Right lobe of liver (tissue), 6 donors: ENCODE results near the gene ERICH6. TPM values are rescaled to one million over a fixed set of nuclear protein-coding genes. Genes with fewer than 3 reads are reported as not detected.
"Not testable (repeated sequence)": the region's sequence is repeated elsewhere in the genome, so short reads cannot be mapped to it uniquely, and the experiment has no call there.

Experiments
- ATAC-seq, 4 donors: fragments of 200-7000 bp; cut with Tn5 transposase; one replicate each; pipeline ENCODE4 v1.9.1; 2020; ENCODE audit warnings: mild to moderate bottlenecking in 4 of 4, moderate library complexity in 4 of 4
- DNase-seq, 3 donors: peaks; one replicate each; pipeline ENCODE4 v3.0.0-alpha.2; 2020
- H3K27ac ChIP-seq, 3 donors: fragments of 200-600 bp; one replicate each; pipeline ENCODE4 v1.8.0; 2022
- H3K27me3 ChIP-seq, 2 donors: fragments of 200-600 bp; one replicate each; pipeline ENCODE4 v1.8.0; 2022
- H3K36me3 ChIP-seq, 4 donors: fragments of 200-600 bp; sonication (generic) in 1 of 4; one replicate each; pipeline versions ENCODE4 v1.5.1 to v1.8.0; 2017 to 2022; ENCODE audit warnings: control low read depth in 1 of 4
- H3K4me1 ChIP-seq, 4 donors: fragments of 200-600 bp; sonication (generic) in 1 of 4; one replicate each; pipeline versions ENCODE4 v1.5.1 to v1.8.0; 2017 to 2022; ENCODE audit warnings: control low read depth in 1 of 4
- H3K4me3 ChIP-seq, 3 donors: fragments of 200-600 bp; one replicate each; pipeline ENCODE4 v1.8.0; 2022
- H3K9me3 ChIP-seq, 4 donors: fragments of 200-600 bp; sonication (generic) in 1 of 4; one replicate each; pipeline versions ENCODE4 v1.5.1 to v1.8.0; 2017 to 2022; ENCODE audit warnings: control low read depth in 1 of 4
- CTCF ChIP-seq, 4 donors: fragments of 200-600 bp in 3 of 4; fragments of 450-650 bp in 1 of 4; IDR thresholded peaks; one replicate each; pipeline versions ENCODE4 v1.5.1 to v1.8.0; 2016 to 2022; ENCODE audit warnings: antibody characterized with exemption in 4 of 4, mild to moderate bottlenecking in 2 of 4
- POLR2A ChIP-seq: fragments of 450-650 bp; IDR thresholded peaks from one replicate; pipeline ENCODE4 v1.6.1; 2017; ENCODE audit warnings: antibody characterized with exemption, mild to moderate bottlenecking
- WGBS: methylation state at CpG from one replicate; pipeline ENCODE4 v1.1.6; 2018; ENCODE audit warnings: low coverage, low lambda C conversion rate; ENCODE audit not compliant: insufficient coverage; ENCODE audit errors: missing lambda C conversion rate; 5-methylcytosine and 5-hydroxymethylcytosine counted together
- intact Hi-C, 2 donors: fragments of 100-400 bp; cut with DNase I; formaldehyde crosslinking; loops; one replicate each; pipeline versions ENCODE4 v1.11.2 to v1.14.1; 2022
- total RNA-seq, 6 experiments: library from RNA; depleted of rRNA in 2 of 6; stranded (reverse); fragments of >200 nt in 2 of 6; fragmentation: NEBNext Ultra II Directional in 3 of 6; extraction: Animal tissue kit (Norgen Biotek cat#: 25700) in 3 of 6; gene quantifications; one replicate each; pipeline versions ENCODE4 v1.1.0 to v1.2.4, GENCODE V29; 2016 to 2023
- donor health status: DM: no; HTN: yes; CAD: no.
- donor health status: DM: no; HTN: no; CAD: no.
- donor health status: DM: no; HTN: no; CAD: no.
- donor health status: DM: no; HTN: yes; CAD: no.
- donor health status: DM: no; HTN: yes; CAD: no.

ERICH6 gene
- total RNA-seq, 6 experiments from 2014 or later: 0.49 TPM; not detected in 5

GRCh38 chr3:150631515-150632221 lies 72.1 kb downstream of the ERICH6 start:
- WGBS: 89% methylated on average over 4 of the region's 7 CpGs
- no peak overlapping the region for H3K27ac ChIP-seq
- H3K27me3 ChIP-seq: no peaks in the 10 kb centered on the region
- H3K4me1 ChIP-seq: no peaks in the 10 kb centered on the region
- ATAC-seq: no peak
- intact Hi-C loops: no loop called here
- TF ChIP-seq POLR2A (no peak), CTCF (IDR thresholded peaks at IDR 0.05) (no peak)
- no peaks in the 10 kb centered on the region for H3K9me3 ChIP-seq
- peaks cover 0 to 33% (median 10%) of the 10 kb centered on the region in 4 donors for H3K36me3 ChIP-seq
- no peak for DNase-seq
- H3K4me3 ChIP-seq: no peak overlapping the region

GRCh38 chr3:150627557-150627956 lies 76.2 kb downstream of the ERICH6 start:
- TF ChIP-seq CTCF (IDR thresholded peaks at IDR 0.05) (no peak), POLR2A (no peak)
- Histone ChIP-seq H3K27ac (no peak overlapping the region), H3K9me3 (no peaks in the 10 kb centered on the region), H3K27me3 (no peaks in the 10 kb centered on the region), H3K36me3 (peaks cover 4 to 46% (median 18%) of the 10 kb centered on the region in 4 donors), H3K4me3 (no peak overlapping the region), H3K4me1 (no peaks in the 10 kb centered on the region)
- DNase-seq: no peak
- ATAC-seq: no peak
- 86% methylated on average over 2 of the region's 2 CpGs for WGBS
- intact Hi-C loops: no loop called here

- TF ChIP-seq CTCF (IDR thresholded peaks at IDR 0.05) (no peak), POLR2A (no peak)
- intact Hi-C loops: no loop called here
- DNase-seq (no peak), ATAC-seq (no peak)
- Histone ChIP-seq H3K4me3 (no peak overlapping the region), H3K4me1 (no peaks in the 10 kb centered on the region), H3K9me3 (no peaks in the 10 kb centered on the region), H3K27ac (no peak overlapping the region), H3K27me3 (no peaks in the 10 kb centered on the region), H3K36me3 (peaks cover 4 to 46% (median 18%) of the 10 kb centered on the region in 4 donors)
- WGBS: 100% methylated on average over 2 of the region's 2 CpGs
Measured at GRCh38 chr3:150626148-150626930, 77.4 kb downstream of the ERICH6 start.

- Histone ChIP-seq H3K27ac (no peak overlapping the region), H3K4me1 (no peaks in the 10 kb centered on the region), H3K4me3 (no peak overlapping the region), H3K9me3 (no peaks in the 10 kb centered on the region), H3K27me3 (no peaks in the 10 kb centered on the region), H3K36me3 (peaks cover 4 to 35% (median 18%) of the 10 kb centered on the region in 4 donors)
- ATAC-seq (no peak), DNase-seq (no peak)
- intact Hi-C loops: no loop called here
- TF ChIP-seq POLR2A (no peak), CTCF (IDR thresholded peaks at IDR 0.05) (no peak)
- WGBS: 83% methylated on average over 1 of the region's 1 CpG
Measured at GRCh38 chr3:150623945-150624344, 79.8 kb downstream of the ERICH6 start.

- H3K27ac ChIP-seq, H3K27me3 ChIP-seq, H3K9me3 ChIP-seq, intact Hi-C loops, DNase-seq, H3K4me1 ChIP-seq, H3K4me3 ChIP-seq, ATAC-seq: not testable (repeated sequence)
- peaks cover 4 to 33% (median 15%) of the 10 kb centered on the region in 4 donors for H3K36me3 ChIP-seq
Measured at GRCh38 chr3:150622955-150623354, 80.8 kb downstream of the ERICH6 start.
